Esophagus muscularis mucosa (tissue), 3 donors: ENCODE data around the gene LCTL.

Source experiments
- CTCF ChIP-seq, 3 experiments: fragments of 200-600 bp in 2 of 3; fragments of 450-650 bp in 1 of 3; sonication (generic) in 2 of 3; IDR thresholded peaks; one replicate each; pipeline ENCODE4 v1.5.1; 2017 to 2019; ENCODE audit warnings: antibody characterized with exemption in 3 of 3, mild to moderate bottlenecking in 2 of 3, moderate library complexity in 1 of 3
- POLR2A ChIP-seq: fragments of 450-650 bp; IDR thresholded peaks from one replicate; pipeline ENCODE4 v1.6.1; 2017; ENCODE audit warnings: antibody characterized with exemption, moderate library complexity, mild to moderate bottlenecking, low read depth

DNA sequence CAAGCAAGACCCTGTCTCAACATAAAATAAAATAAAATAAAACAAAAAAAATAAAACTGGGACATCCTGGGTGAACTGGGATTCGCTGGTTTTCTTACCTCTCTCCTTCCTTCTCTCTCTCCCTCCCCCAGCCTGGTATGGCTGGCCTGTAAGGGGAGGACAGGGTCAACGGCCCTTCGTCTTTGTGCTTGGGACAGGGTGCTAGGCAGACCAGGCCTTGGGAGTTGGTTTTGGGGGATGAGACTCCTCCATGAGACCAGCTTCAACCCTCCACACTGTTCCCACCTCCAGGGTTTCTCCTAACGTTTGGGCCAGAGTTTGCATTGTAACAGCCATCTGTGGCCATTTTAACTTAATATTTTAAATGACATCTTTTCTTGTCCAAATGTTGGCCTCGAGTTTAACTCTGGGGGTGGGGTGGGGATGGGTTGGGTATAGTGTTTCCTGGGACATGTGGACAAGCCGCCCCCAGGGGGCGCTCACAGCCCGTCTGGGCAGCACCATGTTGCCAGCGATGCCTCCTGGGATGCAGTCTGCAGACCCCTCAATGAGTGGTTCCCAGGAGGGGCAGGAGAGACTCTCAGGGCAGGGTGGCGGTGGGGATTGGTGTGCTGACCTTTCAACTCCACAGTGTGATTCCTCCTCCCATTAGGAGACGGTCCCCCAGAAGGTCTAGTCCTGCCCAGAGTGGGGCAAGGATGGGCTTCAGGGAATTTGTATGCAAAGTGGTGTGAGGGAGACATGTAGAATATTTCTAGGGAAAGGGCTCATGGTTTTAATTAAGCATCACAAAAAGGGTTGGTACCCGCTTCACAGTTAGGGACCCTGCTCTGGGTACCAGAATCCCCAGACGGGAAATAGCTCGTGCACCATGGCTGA, 37.7 kb upstream of the LCTL start:
- TF ChIP-seq POLR2A (no peak), CTCF (IDR thresholded peaks at IDR 0.05) (peak; percentile 72 to 80 (median 73))
